ENCODE measurements around the gene CES1.
"Not testable (repeated sequence)": the region's sequence is repeated elsewhere in the genome, so short reads cannot be mapped to it uniquely, and the experiment has no call there.

The CES1 gene

DNA sequence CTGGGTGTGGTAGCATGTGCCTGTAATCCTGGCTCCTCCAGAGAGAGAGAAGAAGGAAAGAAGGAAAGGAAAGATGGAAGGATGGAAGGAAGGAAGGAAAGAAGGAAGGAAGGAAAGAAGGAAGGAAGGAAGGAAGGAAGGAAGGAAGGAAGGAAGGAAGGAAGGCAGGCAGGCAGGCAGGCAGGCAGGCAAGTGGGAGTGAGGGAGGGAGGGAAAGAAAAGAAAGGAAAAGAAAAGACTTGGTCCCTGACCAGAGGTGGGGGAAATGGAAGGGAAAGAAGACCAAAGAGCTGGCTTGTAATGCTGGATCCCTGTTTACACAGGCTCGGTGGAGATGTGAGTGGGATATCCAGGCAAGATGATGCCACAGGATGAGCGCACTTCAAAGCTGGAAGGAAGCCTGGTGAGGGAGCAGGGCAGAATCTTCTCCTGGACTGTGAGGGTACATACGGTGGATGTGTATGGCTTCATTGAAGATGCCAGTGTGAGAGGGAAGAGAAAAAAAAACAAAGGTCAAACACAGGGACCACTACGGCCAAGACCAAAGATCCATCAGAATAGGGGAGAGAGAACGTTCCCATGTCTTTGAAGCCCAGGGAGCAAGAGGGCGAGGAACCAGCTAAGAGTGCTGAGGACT is 2.1 kb downstream of the CES1 start:
- DNase-seq: no peak

DNA sequence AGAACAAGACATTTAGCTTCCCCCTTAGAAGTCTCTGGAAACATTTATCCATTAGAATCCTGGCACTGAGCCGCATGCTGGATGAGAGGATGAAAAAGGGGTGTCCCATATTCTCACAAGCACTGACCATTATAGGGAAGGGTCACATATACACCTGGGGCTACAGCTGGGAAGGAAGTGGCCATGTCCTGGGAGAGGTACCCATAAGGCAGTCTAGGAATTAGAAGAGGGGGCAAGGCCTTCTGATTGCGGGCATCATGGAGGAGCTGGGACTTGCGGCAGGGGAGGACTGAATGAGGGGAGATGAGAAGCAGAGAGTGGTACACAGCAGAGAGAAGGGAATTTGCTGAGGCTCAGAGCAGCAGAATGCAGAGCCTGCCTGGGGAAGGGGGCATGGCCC is 3.7 kb downstream of the CES1 start:
- not testable (repeated sequence) for DNase-seq

DNA sequence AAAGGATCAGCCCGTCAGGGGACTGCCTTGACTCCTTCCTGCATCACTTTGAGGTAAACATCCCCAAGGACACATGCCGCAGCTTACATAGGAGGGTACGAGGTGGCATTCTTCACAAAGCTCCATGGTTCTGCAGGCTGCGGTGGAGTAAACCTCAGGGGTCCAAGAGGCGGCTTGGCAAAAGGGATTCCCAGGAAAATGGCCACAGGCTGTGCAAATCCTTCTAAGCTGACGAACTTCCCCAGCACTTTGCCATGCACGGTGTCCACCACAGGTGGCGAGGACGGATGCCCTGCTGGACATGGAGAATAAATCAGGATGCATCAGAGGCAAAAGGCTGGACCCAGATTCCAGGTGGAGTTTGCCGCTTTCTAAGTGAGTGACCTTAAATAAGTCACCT is 4.2 kb downstream of the CES1 start:
- no peak for DNase-seq

DNA sequence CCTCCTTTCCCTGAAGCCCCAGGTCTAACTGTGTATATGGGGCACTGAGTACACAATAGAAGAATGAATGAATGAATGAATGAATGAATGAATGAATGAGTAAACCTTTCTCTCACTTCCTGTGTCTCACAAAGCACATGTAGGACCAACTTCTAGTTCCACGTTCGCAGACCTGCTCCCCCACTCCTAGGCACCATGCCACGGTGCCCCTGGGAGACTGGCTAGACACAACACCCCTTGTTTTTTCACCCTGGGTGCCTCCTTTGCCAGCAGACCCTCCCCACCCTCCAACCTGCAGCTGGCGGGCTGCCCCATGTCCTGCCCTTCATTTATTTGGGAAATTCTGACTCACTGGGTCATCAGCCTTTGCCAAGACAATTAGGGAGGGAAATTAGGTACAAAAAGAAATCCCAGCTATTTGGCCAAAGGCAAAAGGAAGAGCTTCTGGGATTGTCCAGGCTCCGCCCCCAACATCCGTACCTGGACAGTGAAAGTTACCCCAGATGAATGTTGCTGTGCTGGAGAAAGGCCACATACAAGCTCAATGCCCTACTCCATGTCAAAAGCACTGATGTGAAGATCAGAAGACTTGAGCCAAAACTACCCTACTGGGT is 7.7 kb downstream of the CES1 start:
- no peak for DNase-seq

DNA sequence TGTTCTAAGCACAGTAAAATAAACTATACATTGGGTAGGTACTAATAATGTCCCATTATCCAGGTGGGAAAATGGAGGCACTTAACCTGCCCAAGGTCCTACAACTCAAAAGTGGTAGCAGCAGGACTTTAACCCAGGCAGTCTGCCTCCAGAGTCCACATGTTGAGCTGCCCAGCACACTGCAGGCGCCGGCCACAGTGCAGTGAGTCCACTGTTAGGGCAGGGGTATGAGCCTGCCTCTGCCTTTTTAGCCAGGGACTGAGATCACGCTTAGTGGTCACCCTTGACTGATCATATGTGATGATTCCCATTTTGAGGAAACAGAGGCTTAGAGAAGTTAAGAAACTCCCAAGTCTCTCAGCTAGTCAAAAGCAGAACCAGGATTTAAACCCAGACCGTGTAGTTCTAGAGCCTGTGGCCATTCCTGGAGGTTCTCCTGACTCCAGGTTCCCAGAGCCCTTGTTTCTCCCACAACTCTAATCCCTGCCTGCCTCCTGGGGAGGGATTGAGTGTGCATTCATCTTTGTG is 8.4 kb downstream of the CES1 start:
- no peak for DNase-seq

DNA sequence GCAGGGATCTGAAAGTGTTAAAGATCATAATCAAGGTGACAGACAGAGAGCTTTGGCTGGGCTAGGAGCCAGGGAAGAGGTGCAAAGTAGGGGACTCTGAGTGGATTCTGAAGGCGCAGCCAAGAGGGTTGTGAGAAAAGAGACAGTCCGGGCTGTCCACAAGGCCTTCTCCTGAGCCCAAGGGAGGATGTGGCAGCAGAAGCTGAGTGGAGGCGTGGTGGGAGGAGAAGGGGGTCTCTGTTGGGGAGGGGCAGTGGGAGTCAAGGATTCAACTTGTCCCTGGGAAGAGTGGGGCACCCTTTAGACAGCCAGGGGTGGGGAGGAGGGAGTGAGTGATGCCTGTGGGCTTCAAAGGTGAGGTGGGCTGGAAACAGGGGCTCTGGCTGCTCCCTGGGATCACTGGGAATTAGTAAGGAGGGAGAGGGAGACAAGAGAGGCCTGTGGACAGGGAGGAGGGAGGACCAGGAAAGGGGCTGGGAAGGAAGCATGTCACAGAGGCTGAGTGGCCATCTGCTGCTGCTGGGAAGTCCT is 10.6 kb downstream of the CES1 start:
- DNase-seq: no peak

DNA sequence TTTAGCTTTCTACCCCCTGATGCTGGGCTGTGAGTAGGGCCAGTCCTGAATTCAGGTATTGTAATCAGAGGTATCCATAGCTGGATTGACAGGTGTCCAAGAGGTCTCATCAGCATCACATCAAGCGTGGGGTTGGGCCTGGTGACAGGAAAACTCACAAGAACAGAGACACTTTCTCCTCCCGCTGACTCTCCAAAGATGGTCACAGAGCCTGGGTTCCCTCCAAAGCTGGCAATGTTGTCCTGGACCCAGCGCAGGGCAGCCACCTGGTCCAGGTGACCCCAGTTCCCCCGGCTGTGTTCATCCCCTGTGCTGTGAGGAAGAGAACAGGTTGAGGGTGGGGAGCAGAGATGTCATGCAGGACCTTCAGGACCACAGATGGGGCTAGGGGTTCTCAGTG is 11.7 kb downstream of the CES1 start:
- no peak for DNase-seq

DNA sequence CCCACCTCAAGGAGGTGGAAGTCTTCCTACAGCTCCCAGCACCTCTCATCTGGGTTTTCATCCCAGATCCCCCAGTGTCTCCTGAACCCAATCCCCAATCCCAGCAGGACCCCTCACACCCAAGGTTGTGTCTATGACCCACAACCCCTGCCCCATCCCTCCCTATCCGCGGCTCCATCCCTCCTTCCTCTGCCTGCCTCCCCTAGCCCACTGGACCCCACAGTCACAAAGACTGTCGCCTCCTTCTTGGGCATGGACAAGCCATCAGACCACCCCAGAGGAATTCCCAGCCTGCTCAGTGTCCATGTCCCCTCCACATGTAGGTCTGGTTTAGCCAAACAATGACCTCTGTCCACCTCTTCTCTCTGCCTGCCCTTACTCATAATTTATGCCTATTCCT is 12.3 kb downstream of the CES1 start:
- DNase-seq: no peak

DNA sequence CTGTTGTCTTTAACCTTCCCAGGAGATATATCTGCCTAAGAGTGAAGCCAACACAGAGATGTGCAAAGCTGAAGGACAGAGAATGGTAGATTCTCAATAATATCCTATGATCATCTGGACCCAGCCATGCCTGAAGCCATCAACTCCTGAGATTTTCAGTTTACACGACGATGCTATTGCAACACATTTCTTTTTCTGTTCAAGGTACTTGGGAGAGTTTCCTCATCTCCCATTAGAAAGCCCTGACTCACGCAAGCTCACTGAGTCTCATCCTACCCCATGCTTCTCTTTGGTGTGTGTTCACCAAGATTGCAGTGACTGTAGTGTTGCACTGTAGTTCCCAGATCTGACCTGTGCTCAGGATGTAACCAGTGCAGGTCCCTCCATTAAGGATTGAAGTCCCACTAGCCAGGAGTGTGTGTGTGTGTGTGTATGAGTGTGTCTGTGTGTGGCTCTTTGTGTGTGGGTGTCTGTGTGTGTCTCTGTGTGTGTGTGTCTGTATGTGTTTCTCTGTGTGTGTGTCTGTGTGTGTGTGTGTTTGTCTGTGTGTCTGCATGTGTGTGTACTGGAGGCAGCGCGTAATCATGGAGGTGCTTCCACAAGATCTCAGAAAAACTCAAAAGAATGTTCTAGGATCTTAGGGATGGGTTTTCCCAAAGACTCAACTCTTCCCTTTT is 15.5 kb downstream of the CES1 start:
- DNase-seq: no peak

DNA sequence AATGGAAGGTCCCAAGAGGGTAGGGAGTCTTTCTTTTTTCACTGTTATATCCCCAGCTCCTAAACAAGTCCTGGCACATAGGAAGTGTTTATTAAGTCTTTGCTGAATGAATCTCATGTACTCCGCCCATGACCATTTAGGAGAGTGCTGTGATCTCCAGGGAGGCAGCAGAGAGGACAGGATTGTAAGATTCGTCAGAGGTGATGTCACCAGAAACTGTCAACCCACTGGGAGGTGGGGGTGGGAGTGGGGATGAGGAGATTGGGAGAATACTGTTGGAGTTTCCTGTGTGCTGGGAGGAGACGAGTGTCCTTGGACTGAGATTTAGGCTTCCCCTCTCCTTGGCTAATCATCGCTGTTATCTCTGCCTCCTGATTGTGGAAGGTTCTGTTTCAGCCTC is 16.7 kb downstream of the CES1 start:
- not testable (repeated sequence) for DNase-seq

DNA sequence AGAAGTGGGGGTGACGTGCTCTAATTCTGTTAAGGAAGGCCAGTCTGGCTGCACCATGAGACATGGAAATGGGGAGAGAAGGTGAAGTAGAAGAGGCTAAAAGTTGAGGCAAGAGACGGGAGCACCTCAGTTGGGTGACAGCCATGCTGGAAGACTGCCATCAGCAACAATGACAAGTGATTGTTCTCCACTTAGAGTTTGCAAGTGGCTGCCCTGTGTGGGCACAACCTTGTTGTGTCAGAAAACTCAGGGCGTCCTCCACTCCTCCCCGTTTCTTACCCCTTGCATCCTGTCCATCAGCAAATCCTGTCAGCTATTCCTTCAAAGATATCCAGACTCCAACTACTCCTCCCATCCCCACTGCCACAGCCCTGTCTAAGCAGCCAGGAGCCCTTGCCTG is 17.6 kb downstream of the CES1 start:
- no peak for DNase-seq

DNA sequence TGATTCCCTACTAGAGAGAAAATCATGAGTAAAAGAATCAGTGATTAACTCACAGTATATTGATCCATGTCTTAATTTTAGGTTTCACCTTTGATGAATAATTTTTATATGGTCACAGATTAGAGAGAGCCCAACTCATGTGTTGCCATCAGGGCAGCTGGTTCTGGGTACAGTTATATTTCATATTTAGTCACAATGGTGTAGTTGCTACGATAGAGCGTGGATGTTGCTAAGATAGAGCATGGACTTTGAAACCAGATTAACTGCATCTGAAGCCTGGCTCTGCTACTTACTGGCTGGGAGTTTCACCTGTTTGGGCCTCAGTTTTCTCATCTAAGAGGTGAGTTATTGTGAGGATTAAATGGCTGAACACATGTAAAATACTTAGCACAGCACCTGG is 18.7 kb downstream of the CES1 start:
- DNase-seq: not testable (repeated sequence)

DNA sequence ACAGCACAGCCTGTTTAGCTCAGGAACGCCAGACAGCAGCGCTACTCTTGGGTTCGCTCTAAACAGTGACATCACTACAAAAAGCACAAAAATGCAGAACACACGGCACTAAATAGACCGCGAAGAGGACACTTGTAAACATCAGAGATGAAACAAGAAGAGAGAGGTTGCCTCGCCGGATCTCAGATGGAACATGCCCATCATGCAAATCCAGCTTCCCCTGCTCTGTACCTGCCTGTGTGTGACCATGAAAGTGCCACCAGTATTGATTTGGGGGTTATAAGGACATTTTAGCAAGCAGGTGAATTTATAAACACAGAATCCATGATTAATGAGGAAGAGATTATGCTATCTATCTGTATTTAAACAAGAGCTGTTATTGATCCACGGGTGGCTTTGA is 19.2 kb downstream of the CES1 start:
- DNase-seq: not testable (repeated sequence)

DNA sequence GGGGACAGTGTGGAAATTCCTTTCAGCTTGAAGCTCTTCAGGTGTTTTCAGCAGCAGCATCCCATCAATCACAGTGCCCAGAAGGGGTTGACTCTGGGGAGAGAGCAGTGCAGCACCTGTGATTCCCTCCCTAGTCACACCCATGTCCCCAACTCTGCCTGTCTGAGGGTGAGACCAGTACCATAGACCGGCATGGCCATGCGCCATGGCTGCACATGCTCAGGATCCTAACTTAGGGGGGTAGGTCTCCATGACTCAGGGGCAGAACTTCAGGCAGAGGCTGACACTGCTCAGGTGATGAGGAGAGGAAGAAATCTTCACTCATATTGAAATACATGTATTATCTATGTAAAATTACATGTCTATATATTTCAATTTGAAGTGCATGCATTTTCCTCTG is 19.9 kb downstream of the CES1 start:
- no peak for DNase-seq

DNA sequence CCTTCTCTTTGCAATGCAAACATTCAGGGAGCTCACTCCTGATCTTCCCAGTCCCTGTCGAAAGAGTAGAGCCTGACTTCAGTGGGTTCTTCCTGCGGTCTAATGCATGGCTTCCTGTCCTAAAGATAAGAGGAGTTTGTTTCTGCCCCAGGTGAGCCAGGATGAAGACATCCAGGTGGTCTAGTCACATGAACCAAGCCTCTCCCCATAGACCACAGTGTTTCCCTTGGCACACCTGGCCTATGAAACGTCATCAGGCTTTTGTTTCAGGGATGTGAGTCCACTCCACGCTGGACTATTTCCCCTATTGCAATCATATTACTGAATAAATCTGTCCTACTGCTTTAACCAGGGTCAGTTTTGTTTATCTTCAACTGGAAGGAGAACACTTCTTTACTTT is 21.1 kb downstream of the CES1 start:
- DNase-seq: no peak

DNA sequence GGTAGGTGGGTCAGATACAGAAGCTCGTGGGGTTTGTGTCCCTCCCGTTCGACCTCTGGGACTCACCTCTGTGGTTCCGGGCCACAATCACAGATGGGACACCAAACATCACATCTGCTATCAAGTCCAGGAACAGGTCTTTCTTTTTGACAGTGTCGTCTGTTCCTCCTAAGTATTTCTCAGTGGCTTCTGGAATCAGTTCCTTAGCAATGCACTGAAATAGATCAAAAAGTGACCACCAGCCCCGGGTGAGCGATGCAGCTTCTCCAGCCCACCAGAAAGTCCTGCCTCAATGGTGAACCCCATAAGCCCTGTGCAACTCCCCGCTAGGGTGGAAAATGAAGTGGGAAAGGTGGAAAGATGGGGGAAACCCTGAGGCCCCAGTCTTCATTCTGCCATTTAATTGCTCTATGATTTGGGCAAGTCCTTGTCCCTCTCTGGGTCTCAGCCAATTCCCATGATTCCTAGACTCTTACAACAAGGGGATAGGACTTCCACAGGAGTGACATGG is 22.4 kb downstream of the CES1 start:
- DNase-seq: no peak

DNA sequence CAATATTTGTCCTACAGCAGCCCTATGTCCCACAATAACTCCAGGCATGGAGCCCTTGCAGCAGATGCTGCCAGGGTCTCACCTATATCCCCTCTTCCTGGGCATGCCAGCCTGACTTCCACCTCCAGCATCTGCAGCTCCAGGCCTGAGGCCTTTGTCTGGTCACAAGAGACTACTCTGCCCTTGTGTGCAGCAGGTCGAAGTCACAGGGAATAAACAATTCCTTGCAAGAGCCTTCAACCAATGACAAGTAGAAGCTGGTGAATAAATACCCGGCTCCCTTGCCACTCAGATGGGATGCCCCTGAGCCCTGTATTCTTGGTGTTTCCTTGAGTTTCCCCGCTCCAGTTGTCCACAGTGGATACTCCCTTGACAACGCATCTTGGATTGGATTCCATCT is 23.0 kb downstream of the CES1 start:
- DNase-seq: no peak

DNA sequence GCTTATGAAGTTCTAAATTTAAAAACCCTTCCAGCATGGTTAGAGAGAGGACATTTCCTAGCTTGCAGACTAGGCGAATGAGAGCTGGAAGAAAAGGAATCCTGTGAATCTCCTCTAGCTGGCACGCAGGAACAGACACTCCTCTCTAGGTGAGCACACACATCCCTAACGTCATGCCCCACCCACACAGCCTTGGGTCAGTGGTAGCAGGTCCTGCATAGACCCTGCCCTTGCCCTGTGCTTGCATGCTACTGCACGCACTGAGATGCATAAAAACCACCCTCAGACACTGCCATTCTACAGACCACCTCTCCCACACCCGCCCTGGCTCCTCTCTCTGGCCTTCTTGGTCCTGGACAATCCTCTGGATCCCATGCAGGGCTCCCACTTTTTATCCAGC is 23.5 kb downstream of the CES1 start:
- no peak for DNase-seq

DNA sequence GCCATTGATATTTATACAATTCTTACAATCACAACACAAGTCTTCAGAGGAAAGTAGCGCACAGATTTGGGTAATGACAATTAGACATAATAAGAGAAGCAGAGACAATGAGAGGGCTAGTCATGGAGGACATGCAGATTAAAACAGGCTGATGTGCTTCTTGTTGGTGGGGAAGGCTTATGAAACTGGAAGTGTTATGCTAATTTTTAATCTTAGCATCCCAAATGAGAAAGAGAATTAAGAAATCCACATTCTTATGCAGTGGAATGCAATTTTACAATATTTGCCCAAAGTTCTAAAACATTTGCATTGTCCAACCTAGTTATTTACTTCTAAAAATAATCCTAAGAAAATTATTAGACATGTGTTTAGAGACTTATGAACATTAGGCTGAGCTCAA is 24.6 kb downstream of the CES1 start:
- DNase-seq: not testable (repeated sequence)

DNA sequence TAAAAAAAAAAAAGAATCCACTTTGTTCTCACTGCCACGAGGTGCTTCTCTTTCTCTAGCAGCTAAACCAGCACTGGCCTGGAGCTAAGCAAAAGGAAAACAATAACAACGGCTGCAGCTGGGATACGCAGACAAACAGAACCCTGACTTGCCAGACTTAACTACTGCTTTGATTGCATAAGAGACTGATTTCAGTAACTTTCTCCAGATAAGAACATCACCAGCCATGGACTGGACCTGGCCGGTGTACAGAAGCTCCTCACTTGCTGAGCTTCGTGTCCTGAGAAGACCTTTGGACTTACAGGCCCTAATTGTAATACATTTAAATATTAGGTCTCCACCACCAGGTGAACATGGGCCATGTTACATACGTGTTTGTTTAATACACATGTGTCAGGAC is 27.8 kb downstream of the CES1 start:
- not testable (repeated sequence) for DNase-seq

DNA sequence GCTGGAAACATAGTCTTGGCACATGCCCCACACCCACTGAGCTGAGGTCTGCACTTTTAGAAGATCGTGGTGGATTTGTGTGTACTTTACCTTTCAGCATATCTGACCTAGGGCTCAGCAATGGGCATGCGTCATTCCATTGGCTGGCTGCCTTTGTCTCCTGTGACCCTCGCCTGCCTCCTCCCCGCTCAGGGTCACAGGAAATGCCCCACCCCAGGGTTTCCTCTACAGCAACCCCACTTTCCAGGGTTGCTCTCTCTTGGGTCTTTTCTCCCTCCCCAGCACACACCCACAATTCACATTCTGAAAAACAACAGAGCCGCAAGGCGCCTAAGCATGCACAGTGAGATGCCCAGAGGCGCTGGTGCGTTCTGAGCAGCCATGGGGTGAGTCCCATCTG is 29.2 kb downstream of the CES1 start:
- DNase-seq: not testable (repeated sequence)

DNA sequence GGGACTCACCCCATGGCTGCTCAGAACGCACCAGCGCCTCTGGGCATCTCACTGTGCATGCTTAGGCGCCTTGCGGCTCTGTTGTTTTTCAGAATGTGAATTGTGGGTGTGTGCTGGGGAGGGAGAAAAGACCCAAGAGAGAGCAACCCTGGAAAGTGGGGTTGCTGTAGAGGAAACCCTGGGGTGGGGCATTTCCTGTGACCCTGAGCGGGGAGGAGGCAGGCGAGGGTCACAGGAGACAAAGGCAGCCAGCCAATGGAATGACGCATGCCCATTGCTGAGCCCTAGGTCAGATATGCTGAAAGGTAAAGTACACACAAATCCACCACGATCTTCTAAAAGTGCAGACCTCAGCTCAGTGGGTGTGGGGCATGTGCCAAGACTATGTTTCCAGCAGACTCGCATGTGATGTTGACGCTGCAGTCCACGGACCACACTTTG is 39.9 kb downstream of the CES1 start:
- not testable (repeated sequence) for DNase-seq

DNA sequence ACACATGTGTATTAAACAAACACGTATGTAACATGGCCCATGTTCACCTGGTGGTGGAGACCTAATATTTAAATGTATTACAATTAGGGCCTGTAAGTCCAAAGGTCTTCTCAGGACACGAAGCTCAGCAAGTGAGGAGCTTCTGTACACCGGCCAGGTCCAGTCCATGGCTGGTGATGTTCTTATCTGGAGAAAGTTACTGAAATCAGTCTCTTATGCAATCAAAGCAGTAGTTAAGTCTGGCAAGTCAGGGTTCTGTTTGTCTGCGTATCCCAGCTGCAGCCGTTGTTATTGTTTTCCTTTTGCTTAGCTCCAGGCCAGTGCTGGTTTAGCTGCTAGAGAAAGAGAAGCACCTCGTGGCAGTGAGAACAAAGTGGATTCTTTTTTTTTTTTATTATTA is 41.4 kb downstream of the CES1 start:
- not testable (repeated sequence) for DNase-seq

DNA sequence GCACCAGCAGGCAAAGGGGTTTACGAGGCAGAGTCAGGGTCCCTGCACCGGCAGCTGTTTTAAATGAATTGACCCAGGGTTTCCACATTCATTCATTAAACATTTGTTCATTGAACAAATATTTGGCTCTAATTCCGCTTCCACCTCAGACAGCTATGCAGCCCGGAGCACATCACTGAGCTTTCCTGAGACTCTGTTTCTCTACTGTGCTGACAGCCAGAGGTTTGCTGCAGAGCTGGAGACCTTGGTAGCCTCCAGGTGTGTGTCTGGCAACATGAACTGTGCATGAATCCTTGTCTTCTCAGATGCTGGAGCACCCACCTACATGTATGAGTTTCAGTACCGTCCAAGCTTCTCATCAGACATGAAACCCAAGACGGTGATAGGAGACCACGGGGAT is 42.7 kb downstream of the CES1 start:
- not testable (repeated sequence) for DNase-seq

Measured in NCI-H510A (cell line).